GM21786 (cell line): ENCODE results near the gene RASGRF1.
"Not testable (repeated sequence)": the region's sequence is repeated elsewhere in the genome, so short reads cannot be mapped to it uniquely, and the experiment has no call there.

Experiments
- ATAC-seq: cut with Tn5 transposase; IDR thresholded peaks from one replicate; pipeline ENCODE4 v1.9.1; 2021; ENCODE audit not compliant: unreplicated experiment

RASGRF1 gene

GRCh38 chr15:79016527-79017170 is 73.9 kb downstream of the RASGRF1 start:
- no peak for ATAC-seq

- ATAC-seq = no peak
Measured at GRCh38 chr15:79015416-79015815, 75.2 kb downstream of the RASGRF1 start.

- no peak for ATAC-seq
Measured at GRCh38 chr15:79010278-79010677, 80.3 kb downstream of the RASGRF1 start.

- ATAC-seq = no peak
Measured at GRCh38 chr15:79009379-79009778, 81.2 kb downstream of the RASGRF1 start.

- no peak for ATAC-seq
Measured at GRCh38 chr15:79008659-79009058, 81.9 kb downstream of the RASGRF1 start.

GRCh38 chr15:79007066-79007465 is 83.5 kb downstream of the RASGRF1 start:
- ATAC-seq = no peak

GRCh38 chr15:79006071-79006470 is 84.5 kb downstream of the RASGRF1 start:
- no peak for ATAC-seq

GRCh38 chr15:79004336-79004735 is 86.2 kb downstream of the RASGRF1 start:
- peak; percentile 73 for ATAC-seq

- peak; percentile 2 for ATAC-seq
Measured at GRCh38 chr15:79003896-79004295, 86.7 kb downstream of the RASGRF1 start.

GRCh38 chr15:79003301-79003700 is 87.3 kb downstream of the RASGRF1 start:
- ATAC-seq = no peak

- ATAC-seq = no peak
Measured at GRCh38 chr15:79002581-79002980, 88.0 kb downstream of the RASGRF1 start.

GRCh38 chr15:78999636-79000035 is 90.9 kb downstream of the RASGRF1 start:
- ATAC-seq = no peak

- ATAC-seq = no peak
Measured at GRCh38 chr15:78998526-78998925, 92.1 kb downstream of the RASGRF1 start.

GRCh38 chr15:78997981-78998499 is 92.5 kb downstream of the RASGRF1 start:
- ATAC-seq = no peak

GRCh38 chr15:78996894-78997275 is 93.7 kb downstream of the RASGRF1 start:
- ATAC-seq = no peak

- no peak for ATAC-seq
Measured at GRCh38 chr15:78995921-78996893, 94.4 kb downstream of the RASGRF1 start.

GRCh38 chr15:78995161-78995560 is 95.4 kb downstream of the RASGRF1 start:
- ATAC-seq = not testable (repeated sequence)

- no peak for ATAC-seq
Measured at GRCh38 chr15:78993931-78994530, 96.5 kb downstream of the RASGRF1 start.

GRCh38 chr15:78993257-78993930 is 97.2 kb downstream of the RASGRF1 start:
- no peak for ATAC-seq

GRCh38 chr15:78992416-78993256 is 97.9 kb downstream of the RASGRF1 start:
- ATAC-seq = no peak
